Measurements from ENCODE around the gene RAB10.

DNA sequence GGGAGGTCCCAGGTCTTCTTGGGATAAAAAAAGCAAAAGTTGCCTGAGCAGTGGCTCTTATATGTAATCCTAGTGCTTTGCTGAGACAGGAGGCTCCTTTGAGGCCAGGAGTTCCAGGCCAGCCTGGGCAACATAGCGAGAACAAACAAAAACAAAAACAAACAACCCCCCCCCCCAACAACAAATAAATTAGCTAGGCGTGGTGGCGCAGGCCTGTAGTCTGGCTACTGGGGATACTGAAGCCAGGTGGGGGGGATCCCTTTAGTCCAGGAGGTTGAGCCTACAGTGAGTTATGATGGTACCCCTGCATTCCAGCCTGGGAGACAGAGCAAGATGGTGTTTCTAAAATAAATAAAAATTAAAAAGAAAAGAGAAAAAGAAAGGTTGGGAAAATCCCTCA, 144.4 kb downstream of the RAB10 start:
- no peak for TF ChIP-seq POLR2AphosphoS5 (IDR thresholded peaks at IDR 0.05; ENCODE audit: low read depth, low read length)
- no peak for TF ChIP-seq SIN3A (IDR thresholded peaks at IDR 0.05; ENCODE audit: borderline replicate concordance, insufficient read depth, low read length)
- TF ChIP-seq TAF1 (IDR thresholded peaks at IDR 0.05; ENCODE audit: borderline replicate concordance, insufficient read depth, low read length) = no peak

All from PFSK-1 (cell line).